GM13976 (cell line): ENCODE measurements around the gene RFX3.

Experiments
- DNase-seq: peaks from one replicate; pipeline ENCODE4 v3.0.0; 2012; ENCODE audit warnings: low spot score
- CTCF ChIP-seq: IDR thresholded peaks from 2 replicates; pipeline ENCODE4 v1.5.1; 2012; ENCODE audit warnings: borderline replicate concordance, mild to moderate bottlenecking; ENCODE audit not compliant: insufficient read depth; ENCODE audit errors: extremely low read depth, missing control alignments, control extremely low read depth
- in situ Hi-C: fragments of 300-500 bp; cut with MboI; formaldehyde crosslinking; loops from one replicate; pipeline ENCODE4 v1.12.0; 2022; ENCODE audit warnings: low sequenced_read_pairs, mixed read lengths, inconsistent platforms; ENCODE audit not compliant: unreplicated experiment

The RFX3 gene

GRCh38 chr9:3403315-3403714, 122.5 kb downstream of the RFX3 start:
- TF ChIP-seq CTCF = no peak
- in situ Hi-C loops = no loop called here
- DNase-seq = no peak

- in situ Hi-C loops = no loop called here
- TF ChIP-seq CTCF = no peak
- DNase-seq = no peak
Measured at GRCh38 chr9:3401221-3401954, 124.4 kb downstream of the RFX3 start.

- in situ Hi-C loops = no loop called here
- TF ChIP-seq CTCF = no peak
- DNase-seq = peak; percentile 19
Measured at GRCh38 chr9:3398232-3398648, 127.6 kb downstream of the RFX3 start.

DNA sequence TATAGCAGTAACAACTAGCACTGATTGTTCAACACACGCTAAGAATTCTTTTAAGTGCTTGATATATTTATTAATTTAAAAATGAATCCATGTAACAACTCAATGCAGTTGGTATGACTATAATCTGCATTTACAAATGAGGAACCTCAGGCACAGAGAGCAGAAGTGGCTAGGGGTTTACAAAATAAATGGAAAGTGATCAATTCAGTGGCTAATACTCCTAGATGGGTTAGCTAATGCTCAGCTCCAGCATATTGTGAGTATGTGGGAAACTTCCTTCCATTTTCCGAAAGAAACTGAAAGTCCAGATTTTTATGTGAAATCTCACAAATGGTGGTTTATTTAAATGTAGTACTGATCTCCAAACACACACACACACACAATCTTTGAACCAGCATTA, 128.0 kb downstream of the RFX3 start:
- in situ Hi-C loops = no loop called here
- no peak for TF ChIP-seq CTCF
- no peak for DNase-seq

DNA sequence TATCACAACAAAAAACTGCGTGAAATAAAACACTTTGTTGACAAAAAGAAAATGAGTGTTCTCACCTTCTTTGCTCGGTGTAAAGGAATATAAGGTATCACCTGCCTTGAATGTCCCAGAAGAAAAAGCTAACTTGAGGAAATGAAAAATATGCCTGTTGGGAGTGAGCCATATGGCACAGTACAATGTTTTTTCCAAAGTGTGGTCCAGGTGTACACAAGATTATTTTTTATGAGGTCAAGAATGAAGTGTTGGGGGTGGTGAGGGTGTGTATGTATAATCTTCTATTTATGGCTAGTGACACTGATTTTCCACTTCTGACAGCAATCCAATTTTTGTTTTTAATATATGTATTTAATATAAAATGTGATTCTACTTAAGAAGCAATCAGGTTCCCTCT, 134.4 kb downstream of the RFX3 start:
- DNase-seq = no peak
- TF ChIP-seq CTCF = no peak
- in situ Hi-C loops = no loop called here

DNA sequence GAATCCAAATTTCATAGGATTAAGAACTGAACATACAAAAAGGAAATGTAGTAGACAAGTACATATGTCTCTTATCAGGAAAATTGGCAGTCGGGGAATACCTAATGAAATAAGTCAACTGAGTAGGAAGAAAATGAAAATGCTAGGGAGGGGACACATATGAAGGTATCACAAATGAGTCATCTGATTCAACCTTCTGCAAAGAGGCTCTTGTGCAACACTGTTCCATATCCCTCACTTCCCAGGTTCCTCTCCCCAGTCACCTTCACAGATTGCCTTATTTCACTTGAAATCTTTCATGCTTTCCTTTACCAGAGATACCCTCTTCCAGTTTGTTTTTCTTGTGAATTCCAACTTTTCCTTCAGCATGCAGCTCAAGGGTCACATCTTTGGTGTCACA, 139.0 kb downstream of the RFX3 start:
- in situ Hi-C loops = no loop called here
- DNase-seq = no peak
- no peak for TF ChIP-seq CTCF
